HEK293 (cell line): ENCODE data around the gene AGK.

Experiments used
- CTCF ChIA-PET: fragments of 350-600 bp; formaldehyde crosslinking; extraction: SDS; loops from one replicate; lab custom pipeline; 2021; ENCODE audit warnings: antibody characterized with exemption; lab: Yijun Ruan, JAX
- POLR2A ChIA-PET: fragments of 300-600 bp; formaldehyde crosslinking; extraction: SDS; loops from one replicate; lab custom pipeline; 2020; ENCODE audit warnings: antibody characterized with exemption, inconsistent platforms; lab: Yijun Ruan, JAX
- H3K27ac ChIP-seq: fragments of 200-500 bp; sonication (Bioruptor generic); 2 replicates; pipeline ENCODE4 v1.5.1; 2014; ENCODE audit warnings: low read depth, low read length, control low read depth, inconsistent platforms; ENCODE audit errors: extremely low read depth
- H3K36me3 ChIP-seq, 2 experiments: fragments of 200-500 bp in 1 of 2; sonication (Bioruptor generic) in 1 of 2; 1 replicate in 1 of 2; 2 replicates in 1 of 2; pipeline ENCODE4 v1.5.1; 2014 to 2017; ENCODE audit warnings: inconsistent platforms in 2 of 2, low read length in 2 of 2; ENCODE audit not compliant: control insufficient read depth in 2 of 2, insufficient read depth in 1 of 2
- H3K4me1 ChIP-seq: fragments of 200-500 bp; sonication (Bioruptor generic); 2 replicates; pipeline ENCODE4 v1.5.1; 2014; ENCODE audit warnings: mild to moderate bottlenecking, low read length, inconsistent platforms; ENCODE audit not compliant: control insufficient read depth, insufficient read depth
- H3K4me3 ChIP-seq: 2 replicates; pipeline ENCODE4 v1.5.1; 2011; ENCODE audit warnings: low read depth, mild to moderate bottlenecking, control low read depth, low read length, moderate library complexity
- H3K9me3 ChIP-seq: fragments of 200-500 bp; sonication (Bioruptor generic); 2 replicates; pipeline ENCODE4 v1.5.1; 2014; ENCODE audit warnings: low read depth, low read length, inconsistent platforms; ENCODE audit not compliant: control insufficient read depth, insufficient read depth
- GLI2 ChIP-seq: fragments of 450-650 bp; formaldehyde crosslinking; IDR thresholded peaks from 2 replicates; pipeline ENCODE4; 2017; ENCODE audit warnings: missing biosample characterization, missing genetic modification characterization, low read depth, borderline replicate concordance
- HOXA7 ChIP-seq: sonication (generic); formaldehyde crosslinking; IDR thresholded peaks from 2 replicates; pipeline ENCODE4 v1.8.1; 2022; ENCODE audit warnings: missing genetic modification reagents, borderline replicate concordance
- KLF1 ChIP-seq: fragments of 450-650 bp; formaldehyde crosslinking; IDR thresholded peaks from 2 replicates; pipeline ENCODE4 v1.5.1; 2016; ENCODE audit warnings: missing biosample characterization, missing genetic modification characterization
- KLF10 ChIP-seq: fragments of 450-650 bp; IDR thresholded peaks from 2 replicates; pipeline ENCODE4 v1.5.1; 2018; ENCODE audit warnings: missing biosample characterization, mild to moderate bottlenecking, missing genetic modification characterization
- PRDM1 ChIP-seq: fragments of 450-650 bp; formaldehyde crosslinking; IDR thresholded peaks from 2 replicates; pipeline ENCODE4; 2016; ENCODE audit warnings: missing biosample characterization, missing genetic modification characterization
- SALL2 ChIP-seq: fragments of 450-650 bp; formaldehyde crosslinking; IDR thresholded peaks from 2 replicates; pipeline ENCODE4 v1.5.0; 2017; ENCODE audit warnings: missing biosample characterization, mild to moderate bottlenecking, missing genetic modification characterization, borderline replicate concordance
- SETDB1 ChIP-seq: IDR thresholded peaks from one replicate; pipeline ENCODE4 v1.6.1; 2017; ENCODE audit warnings: mild to moderate bottlenecking, low read length, moderate library complexity, mixed read lengths; ENCODE audit not compliant: insufficient read length
- ZBTB21 ChIP-seq: fragments of 450-650 bp; formaldehyde crosslinking; IDR thresholded peaks from 2 replicates; pipeline ENCODE4 v1.5.1; 2017; ENCODE audit warnings: missing biosample characterization, missing genetic modification characterization
- ZNF211 ChIP-seq: fragments of 450-650 bp; formaldehyde crosslinking; IDR thresholded peaks from 2 replicates; pipeline ENCODE4 v1.5.1; 2016; ENCODE audit warnings: low read depth, missing biosample characterization, missing genetic modification characterization
- ZNF302 ChIP-seq: fragments of 450-650 bp; formaldehyde crosslinking; IDR thresholded peaks from 2 replicates; pipeline ENCODE4 v1.5.1; 2016; ENCODE audit warnings: missing biosample characterization, missing genetic modification characterization, low read depth
- ZNF311 ChIP-seq: fragments of 450-650 bp; formaldehyde crosslinking; IDR thresholded peaks from 2 replicates; pipeline ENCODE4 v1.5.1; 2017; ENCODE audit warnings: missing biosample characterization, missing genetic modification characterization, borderline replicate concordance
- ZNF514 ChIP-seq: fragments of 450-650 bp; formaldehyde crosslinking; IDR thresholded peaks from 2 replicates; pipeline ENCODE4 v1.5.1; 2016; ENCODE audit warnings: missing biosample characterization, missing genetic modification characterization
- ZNF658 ChIP-seq: fragments of 450-650 bp; formaldehyde crosslinking; IDR thresholded peaks from 2 replicates; pipeline ENCODE4; 2016; ENCODE audit warnings: missing biosample characterization, missing genetic modification characterization
- ZNF701 ChIP-seq: fragments of 450-650 bp; formaldehyde crosslinking; IDR thresholded peaks from 2 replicates; pipeline ENCODE4 v1.5.1; 2016; ENCODE audit warnings: missing biosample characterization, missing genetic modification characterization
- ZXDB ChIP-seq: fragments of 450-650 bp; formaldehyde crosslinking; IDR thresholded peaks from 2 replicates; pipeline ENCODE4 v1.5.1; 2016; ENCODE audit warnings: missing biosample characterization, missing genetic modification characterization
- TF ChIP-seq, protein P1 (sequence below): fragments of 450-650 bp; IDR thresholded peaks from 2 replicates; pipeline ENCODE4 v1.5.1; 2018; ENCODE audit warnings: missing biosample characterization, missing genetic modification characterization
- TF ChIP-seq, protein P2 (sequence below): fragments of 450-650 bp; formaldehyde crosslinking; IDR thresholded peaks from 2 replicates; pipeline ENCODE4 v1.5.1; 2016; ENCODE audit warnings: missing biosample characterization, missing genetic modification characterization
- TF ChIP-seq, protein P3 (sequence below): fragments of 450-650 bp; formaldehyde crosslinking; IDR thresholded peaks from 2 replicates; pipeline ENCODE4 v1.5.1; 2016; ENCODE audit warnings: missing biosample characterization, missing genetic modification characterization
- TF ChIP-seq, protein P4 (sequence below): fragments of 450-650 bp; formaldehyde crosslinking; IDR thresholded peaks from 2 replicates; pipeline ENCODE4 v1.5.1; 2016; ENCODE audit warnings: missing biosample characterization, missing genetic modification characterization
- TF ChIP-seq, protein P5 (sequence below): fragments of 450-650 bp; formaldehyde crosslinking; optimal IDR thresholded peaks from 2 replicates; pipeline ENCODE3; 2016; ENCODE audit warnings: missing biosample characterization, mild to moderate bottlenecking, missing genetic modification characterization
- TF ChIP-seq, protein P6 (sequence below): fragments of 450-650 bp; formaldehyde crosslinking; IDR thresholded peaks from 2 replicates; pipeline ENCODE4 v1.5.1; 2017; ENCODE audit warnings: missing biosample characterization, missing genetic modification characterization

The AGK gene

DNA sequence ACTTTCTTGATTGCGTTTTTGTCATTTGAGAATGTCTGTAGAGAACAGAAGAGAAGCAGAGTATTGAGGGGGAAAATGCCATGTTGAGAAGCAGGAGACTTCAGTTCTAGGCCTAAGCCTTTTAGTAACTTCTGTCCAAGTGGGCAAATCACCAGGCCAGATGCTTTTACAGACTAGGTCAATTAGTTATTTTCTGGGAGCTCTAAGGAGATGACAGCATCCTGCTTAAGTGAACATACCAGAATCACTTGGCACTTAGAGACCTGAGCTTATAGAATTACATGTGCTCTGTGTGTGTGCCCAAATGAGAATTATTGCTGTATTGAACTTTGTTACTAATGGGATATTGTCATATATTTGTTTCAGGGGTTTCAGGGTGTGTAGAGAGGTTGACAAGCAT, 24.0 kb downstream of the AGK start:
- H3K4me1 ChIP-seq = no peaks in the 10 kb centered on the region
- no peak overlapping the region for H3K4me3 ChIP-seq
- no peaks in the 10 kb centered on the region for H3K9me3 ChIP-seq
- POLR2A ChIA-PET = no interaction called here
- CTCF ChIA-PET = interaction anchor here (1.2 kb wide), 1 partner anchor 75 kb away, joined by 4 read pairs; no protein-coding TSS in a partner anchor
- TF ChIP-seq ZNF658 (tag by site-specific recombination) (no peak), ZNF514 (no peak), GLI2 (tag by site-specific recombination) (no peak), KLF1 (no peak), ZNF302 (tag by site-specific recombination) (no peak), ZNF311 (tag by site-specific recombination) (no peak), SALL2 (tag by site-specific recombination) (no peak), ZBTB21 (no peak), ZNF701 (no peak), ZXDB (no peak), PRDM1 (tag by site-specific recombination) (no peak)
- TF ChIP-seq, protein P1, sequence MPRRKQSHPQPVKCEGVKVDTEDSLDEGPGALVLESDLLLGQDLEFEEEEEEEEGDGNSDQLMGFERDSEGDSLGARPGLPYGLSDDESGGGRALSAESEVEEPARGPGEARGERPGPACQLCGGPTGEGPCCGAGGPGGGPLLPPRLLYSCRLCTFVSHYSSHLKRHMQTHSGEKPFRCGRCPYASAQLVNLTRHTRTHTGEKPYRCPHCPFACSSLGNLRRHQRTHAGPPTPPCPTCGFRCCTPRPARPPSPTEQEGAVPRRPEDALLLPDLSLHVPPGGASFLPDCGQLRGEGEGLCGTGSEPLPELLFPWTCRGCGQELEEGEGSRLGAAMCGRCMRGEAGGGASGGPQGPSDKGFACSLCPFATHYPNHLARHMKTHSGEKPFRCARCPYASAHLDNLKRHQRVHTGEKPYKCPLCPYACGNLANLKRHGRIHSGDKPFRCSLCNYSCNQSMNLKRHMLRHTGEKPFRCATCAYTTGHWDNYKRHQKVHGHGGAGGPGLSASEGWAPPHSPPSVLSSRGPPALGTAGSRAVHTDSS (tag by site-specific recombination) = no peak
- TF ChIP-seq, protein P2, sequence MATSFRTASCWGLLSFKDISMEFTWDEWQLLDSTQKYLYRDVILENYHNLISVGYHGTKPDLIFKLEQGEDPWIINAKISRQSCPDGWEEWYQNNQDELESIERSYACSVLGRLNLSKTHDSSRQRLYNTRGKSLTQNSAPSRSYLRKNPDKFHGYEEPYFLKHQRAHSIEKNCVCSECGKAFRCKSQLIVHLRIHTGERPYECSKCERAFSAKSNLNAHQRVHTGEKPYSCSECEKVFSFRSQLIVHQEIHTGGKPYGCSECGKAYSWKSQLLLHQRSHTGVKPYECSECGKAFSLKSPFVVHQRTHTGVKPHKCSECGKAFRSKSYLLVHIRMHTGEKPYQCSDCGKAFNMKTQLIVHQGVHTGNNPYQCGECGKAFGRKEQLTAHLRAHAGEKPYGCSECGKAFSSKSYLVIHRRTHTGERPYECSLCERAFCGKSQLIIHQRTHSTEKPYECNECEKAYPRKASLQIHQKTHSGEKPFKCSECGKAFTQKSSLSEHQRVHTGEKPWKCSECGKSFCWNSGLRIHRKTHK = no peak
- TF ChIP-seq, all 188 proteins: peak for 0
- H3K36me3 ChIP-seq = peaks cover 0 to 41% of the 10 kb centered on the region in 2 experiments; a peak in 1 of 3 replicates
- no peak overlapping the region for H3K27ac ChIP-seq

DNA sequence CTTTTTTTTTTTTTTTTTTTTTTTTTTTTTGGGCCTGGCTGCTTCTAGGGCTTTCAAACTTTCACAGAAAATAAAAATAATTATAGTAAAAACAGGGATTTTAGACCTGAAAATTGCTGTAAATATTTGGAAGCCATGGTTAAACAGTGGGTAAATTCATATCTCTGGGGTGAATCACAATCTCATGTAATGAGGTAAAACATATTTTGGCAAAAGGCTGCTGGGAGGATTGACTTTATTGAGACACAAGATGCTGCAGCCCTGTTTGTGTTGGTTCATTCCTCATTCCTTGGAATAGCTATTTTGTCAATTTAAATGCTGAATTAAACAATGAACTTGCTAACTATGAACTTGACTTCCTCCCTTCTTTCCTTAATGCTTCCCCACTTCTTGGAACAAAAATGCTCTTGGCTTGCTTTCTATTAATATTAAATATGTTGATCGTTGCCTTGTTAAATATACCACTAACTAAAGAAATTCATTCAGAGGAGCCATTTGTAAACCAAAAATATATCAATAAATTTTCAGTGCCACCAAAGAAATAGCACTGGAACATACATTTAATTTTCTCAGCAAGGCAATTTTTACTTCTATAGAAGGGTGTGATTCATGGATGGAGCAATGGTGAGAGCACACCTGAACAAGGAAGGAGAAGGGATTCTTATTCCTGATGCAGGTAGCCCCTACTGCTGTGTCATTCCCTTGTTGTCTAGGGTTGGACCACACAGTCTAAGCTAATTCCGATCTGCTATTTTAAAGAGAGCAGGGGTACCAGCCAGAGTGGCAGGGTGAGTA, 24.6 kb downstream of the AGK start:
- Histone ChIP-seq H3K9me3 (no peaks in the 10 kb centered on the region), H3K36me3 (peaks cover 0 to 41% of the 10 kb centered on the region in 2 experiments; a peak in 1 of 3 replicates), H3K27ac (no peak overlapping the region), H3K4me3 (no peak overlapping the region), H3K4me1 (no peaks in the 10 kb centered on the region)
- ChIA-PET POLR2A (no interaction called here), CTCF (interaction anchor here (1.2 kb wide), 1 partner anchor 74 kb away, joined by 4 read pairs; no protein-coding TSS in a partner anchor)
- TF ChIP-seq, protein P3, sequence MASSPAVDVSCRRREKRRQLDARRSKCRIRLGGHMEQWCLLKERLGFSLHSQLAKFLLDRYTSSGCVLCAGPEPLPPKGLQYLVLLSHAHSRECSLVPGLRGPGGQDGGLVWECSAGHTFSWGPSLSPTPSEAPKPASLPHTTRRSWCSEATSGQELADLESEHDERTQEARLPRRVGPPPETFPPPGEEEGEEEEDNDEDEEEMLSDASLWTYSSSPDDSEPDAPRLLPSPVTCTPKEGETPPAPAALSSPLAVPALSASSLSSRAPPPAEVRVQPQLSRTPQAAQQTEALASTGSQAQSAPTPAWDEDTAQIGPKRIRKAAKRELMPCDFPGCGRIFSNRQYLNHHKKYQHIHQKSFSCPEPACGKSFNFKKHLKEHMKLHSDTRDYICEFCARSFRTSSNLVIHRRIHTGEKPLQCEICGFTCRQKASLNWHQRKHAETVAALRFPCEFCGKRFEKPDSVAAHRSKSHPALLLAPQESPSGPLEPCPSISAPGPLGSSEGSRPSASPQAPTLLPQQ = no peak
- TF ChIP-seq SETDB1 = peak; percentile 69

DNA sequence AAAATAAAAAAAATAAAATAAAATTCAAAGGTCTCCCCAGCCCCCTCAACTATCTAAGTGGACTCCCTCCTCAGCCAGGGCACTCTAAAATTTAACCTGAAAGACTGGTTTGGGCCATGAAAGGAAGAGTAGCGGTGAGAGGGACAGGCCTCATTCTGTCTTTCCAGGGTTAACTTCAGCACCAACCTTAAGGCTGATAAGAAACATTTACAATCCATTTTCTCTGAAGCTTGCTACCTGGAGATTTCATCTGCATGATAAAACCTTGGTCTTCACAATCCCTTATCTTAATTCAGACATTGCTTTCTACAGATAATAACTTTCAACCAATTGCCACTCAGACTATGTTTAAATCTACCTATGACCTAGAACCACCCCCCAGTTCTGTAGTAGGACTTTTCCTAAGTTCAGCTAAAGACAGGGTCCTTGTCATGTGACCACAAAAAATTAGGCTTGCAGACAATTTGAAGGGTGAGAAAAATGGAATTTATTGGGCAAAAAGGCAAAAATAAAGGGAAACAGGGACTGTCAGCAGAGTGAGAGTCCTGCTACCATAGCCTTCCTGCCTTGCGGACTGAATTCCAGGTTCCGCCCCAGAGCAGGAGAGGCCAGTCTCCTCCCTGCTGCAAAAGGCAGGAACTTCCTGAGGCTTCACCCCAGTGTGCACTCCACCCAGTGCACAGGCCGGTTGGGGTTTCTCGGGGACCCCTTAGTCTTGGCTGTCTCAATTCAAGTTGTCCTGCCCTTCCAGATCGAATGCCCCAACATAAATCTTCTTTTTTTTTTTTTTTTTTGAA, 26.0 kb downstream of the AGK start:
- ChIA-PET CTCF (no interaction called here), POLR2A (no interaction called here)
- Histone ChIP-seq H3K36me3 (peaks cover 0 to 33% of the 10 kb centered on the region in 2 experiments; a peak in 1 of 3 replicates), H3K27ac (no peak overlapping the region), H3K9me3 (no peaks in the 10 kb centered on the region), H3K4me1 (no peaks in the 10 kb centered on the region), H3K4me3 (no peak overlapping the region)
- TF ChIP-seq HOXA7 (CRISPR knock-in tag) (no peak), ZNF211 (tag by site-specific recombination) (no peak), KLF10 (tag by site-specific recombination) (no peak)
- TF ChIP-seq, protein P4, sequence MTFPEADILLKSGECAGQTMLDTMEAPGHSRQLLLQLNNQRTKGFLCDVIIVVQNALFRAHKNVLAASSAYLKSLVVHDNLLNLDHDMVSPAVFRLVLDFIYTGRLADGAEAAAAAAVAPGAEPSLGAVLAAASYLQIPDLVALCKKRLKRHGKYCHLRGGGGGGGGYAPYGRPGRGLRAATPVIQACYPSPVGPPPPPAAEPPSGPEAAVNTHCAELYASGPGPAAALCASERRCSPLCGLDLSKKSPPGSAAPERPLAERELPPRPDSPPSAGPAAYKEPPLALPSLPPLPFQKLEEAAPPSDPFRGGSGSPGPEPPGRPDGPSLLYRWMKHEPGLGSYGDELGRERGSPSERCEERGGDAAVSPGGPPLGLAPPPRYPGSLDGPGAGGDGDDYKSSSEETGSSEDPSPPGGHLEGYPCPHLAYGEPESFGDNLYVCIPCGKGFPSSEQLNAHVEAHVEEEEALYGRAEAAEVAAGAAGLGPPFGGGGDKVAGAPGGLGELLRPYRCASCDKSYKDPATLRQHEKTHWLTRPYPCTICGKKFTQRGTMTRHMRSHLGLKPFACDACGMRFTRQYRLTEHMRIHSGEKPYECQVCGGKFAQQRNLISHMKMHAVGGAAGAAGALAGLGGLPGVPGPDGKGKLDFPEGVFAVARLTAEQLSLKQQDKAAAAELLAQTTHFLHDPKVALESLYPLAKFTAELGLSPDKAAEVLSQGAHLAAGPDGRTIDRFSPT (tag by site-specific recombination) = no peak
- TF ChIP-seq, protein P5, sequence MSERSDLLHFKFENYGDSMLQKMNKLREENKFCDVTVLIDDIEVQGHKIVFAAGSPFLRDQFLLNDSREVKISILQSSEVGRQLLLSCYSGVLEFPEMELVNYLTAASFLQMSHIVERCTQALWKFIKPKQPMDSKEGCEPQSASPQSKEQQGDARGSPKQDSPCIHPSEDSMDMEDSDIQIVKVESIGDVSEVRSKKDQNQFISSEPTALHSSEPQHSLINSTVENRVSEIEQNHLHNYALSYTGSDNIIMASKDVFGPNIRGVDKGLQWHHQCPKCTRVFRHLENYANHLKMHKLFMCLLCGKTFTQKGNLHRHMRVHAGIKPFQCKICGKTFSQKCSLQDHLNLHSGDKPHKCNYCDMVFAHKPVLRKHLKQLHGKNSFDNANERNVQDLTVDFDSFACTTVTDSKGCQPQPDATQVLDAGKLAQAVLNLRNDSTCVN (tag by site-specific recombination) = no peak
- TF ChIP-seq, protein P6, sequence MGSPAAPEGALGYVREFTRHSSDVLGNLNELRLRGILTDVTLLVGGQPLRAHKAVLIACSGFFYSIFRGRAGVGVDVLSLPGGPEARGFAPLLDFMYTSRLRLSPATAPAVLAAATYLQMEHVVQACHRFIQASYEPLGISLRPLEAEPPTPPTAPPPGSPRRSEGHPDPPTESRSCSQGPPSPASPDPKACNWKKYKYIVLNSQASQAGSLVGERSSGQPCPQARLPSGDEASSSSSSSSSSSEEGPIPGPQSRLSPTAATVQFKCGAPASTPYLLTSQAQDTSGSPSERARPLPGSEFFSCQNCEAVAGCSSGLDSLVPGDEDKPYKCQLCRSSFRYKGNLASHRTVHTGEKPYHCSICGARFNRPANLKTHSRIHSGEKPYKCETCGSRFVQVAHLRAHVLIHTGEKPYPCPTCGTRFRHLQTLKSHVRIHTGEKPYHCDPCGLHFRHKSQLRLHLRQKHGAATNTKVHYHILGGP (tag by site-specific recombination) = no peak
